Left renal cortex interstitium (tissue), 4 donors: ENCODE measurements around the gene NUMBL. TPM values are rescaled to one million over a fixed set of nuclear protein-coding genes. Genes with fewer than 3 reads are reported as not detected.
"Not testable (repeated sequence)": the region's sequence is repeated elsewhere in the genome, so short reads cannot be mapped to it uniquely, and the experiment has no call there.

Experiments
- DNase-seq, 4 donors: peaks; one replicate each; pipeline ENCODE4 v3.0.0-alpha.2; 2013; ENCODE audit warnings: low read depth in 4 of 4, low spot score in 2 of 4, missing footprints in 1 of 4
- polyA plus RNA-seq, 4 donors: library from polyadenylated mRNA; unstranded; fragments of 120-200 nt; gene quantifications; one replicate each; pipeline ENCODE4 v1.2.1, GENCODE V29; 2013; ENCODE audit not compliant: insufficient read length in 4 of 4

Gene NUMBL
- polyA plus RNA-seq = 10 to 100 TPM in 3 of 4 donors, 1 to 10 TPM in 1; 8.9 to 20.7 (median 16.3) TPM

GRCh38 chr19:40690050-40690692 is at the start of gene NUMBL:
NUMBL (minus strand) TSS chr19:40690651; CDS start chr19:40690483, 168 bp downstream.
- DNase-seq = no peak

GRCh38 chr19:40739030-40739839 is 48.8 kb upstream of the NUMBL start:
- no peak for DNase-seq

- no peak for DNase-seq
Observed at GRCh38 chr19:40737102-40737644, 46.7 kb upstream of the NUMBL start.

GRCh38 chr19:40736661-40737060 is 46.2 kb upstream of the NUMBL start:
- no peak for DNase-seq

GRCh38 chr19:40735013-40735771 is 44.7 kb upstream of the NUMBL start:
- DNase-seq = no peak

GRCh38 chr19:40733149-40733548 is 42.7 kb upstream of the NUMBL start:
- no peak for DNase-seq

- not testable (repeated sequence) for DNase-seq
Observed at GRCh38 chr19:40732304-40732703, 41.9 kb upstream of the NUMBL start.

- not testable (repeated sequence) for DNase-seq
Observed at GRCh38 chr19:40730065-40730464, 39.6 kb upstream of the NUMBL start.

GRCh38 chr19:40726279-40726678 is 35.8 kb upstream of the NUMBL start:
- DNase-seq = no peak

GRCh38 chr19:40724855-40725254 is 34.4 kb upstream of the NUMBL start:
- no peak for DNase-seq

- DNase-seq = no peak
Observed at GRCh38 chr19:40724315-40724714, 33.9 kb upstream of the NUMBL start.

- DNase-seq = no peak
Observed at GRCh38 chr19:40723661-40724254, 33.3 kb upstream of the NUMBL start.

- DNase-seq = no peak
Observed at GRCh38 chr19:40721936-40722661, 31.6 kb upstream of the NUMBL start.

- no peak for DNase-seq
Observed at GRCh38 chr19:40721140-40721486, 30.7 kb upstream of the NUMBL start.

- DNase-seq = no peak
Observed at GRCh38 chr19:40719414-40719894, 29.0 kb upstream of the NUMBL start.

- DNase-seq = no peak
Observed at GRCh38 chr19:40718774-40719391, 28.4 kb upstream of the NUMBL start.

GRCh38 chr19:40717880-40718773 is 27.7 kb upstream of the NUMBL start:
- no peak for DNase-seq

- DNase-seq = no peak
Observed at GRCh38 chr19:40717325-40717879, 27.0 kb upstream of the NUMBL start.
